Endothelial cell of umbilical vein (primary cell): Measurements from ENCODE around the gene ZNF827. TPM values are rescaled to one million over a fixed set of nuclear protein-coding genes. Genes with fewer than 3 reads are reported as not detected.

Experiments used
- BruUV-seq: library from RNA; stranded (reverse); fragments of 400-500 nt; replicated peaks from 2 replicates; lab custom pipeline; 2021; lab: Mats Ljungman, UMichigan
- CTCF ChIA-PET: fragments of 300-600, 350-600 bp; sonication (Branson Sonifier 250); formaldehyde crosslinking; loops from one replicate; lab custom pipeline; 2021; ENCODE audit warnings: antibody characterized with exemption, inconsistent platforms; lab: Charles Lee
- POLR2A ChIA-PET: fragments of 300-600, 350-600 bp; sonication (Branson Sonifier 250); formaldehyde crosslinking; loops from one replicate; lab custom pipeline; 2021; ENCODE audit warnings: antibody characterized with exemption, inconsistent platforms; lab: Charles Lee
- DNase-seq: peaks from one replicate; pipeline ENCODE4 v3.0.0-alpha.2; 2011; ENCODE audit warnings: low read depth, low spot score
- FAIRE-seq: peaks from 2 replicates; lab custom pipeline; 2011; peaks lifted over from hg19 to GRCh38; lab: Jason Lieb, UNC
- H2AFZ ChIP-seq: 2 replicates; pipeline ENCODE4 v1.6.0; 2012; ENCODE audit warnings: low read depth, low read length, control low read depth, inconsistent platforms
- H3K27ac ChIP-seq: 2 replicates; pipeline ENCODE4 v1.5.1; 2011; ENCODE audit warnings: low read depth, mild to moderate bottlenecking, control low read depth, low read length, moderate library complexity; ENCODE audit not compliant: insufficient read depth
- H3K27me3 ChIP-seq, 2 experiments: 2 replicates each; pipeline versions ENCODE4 v1.6.0 to v1.6.1; 2011; ENCODE audit warnings: low read length in 2 of 2, mixed read lengths in 1 of 2; ENCODE audit not compliant: control insufficient read depth in 2 of 2, insufficient read depth in 2 of 2
- H3K36me3 ChIP-seq, 2 experiments: 2 replicates in 1 of 2; 3 replicates in 1 of 2; pipeline ENCODE4 v1.5.1; 2011; ENCODE audit warnings: low read length in 2 of 2, mild to moderate bottlenecking in 1 of 2, moderate library complexity in 1 of 2; ENCODE audit not compliant: control insufficient read depth in 2 of 2, insufficient read depth in 2 of 2; ENCODE audit errors: extremely low read depth in 1 of 2
- H3K4me1 ChIP-seq: 3 replicates; pipeline ENCODE4 v1.5.1; 2011; ENCODE audit warnings: mild to moderate bottlenecking, low read length; ENCODE audit not compliant: control insufficient read depth, insufficient read depth; ENCODE audit errors: extremely low read depth
- H3K4me2 ChIP-seq: 2 replicates; pipeline ENCODE4 v1.6.1; 2011; ENCODE audit warnings: low read length, control low read depth, mixed read lengths; ENCODE audit not compliant: insufficient read depth
- H3K4me3 ChIP-seq, 3 experiments: fragments of 200-600 bp in 1 of 3; sonication (generic), shearing (Covaris generic) in 1 of 3; replicated peaks in 1 of 3; 2 replicates each; pipeline ENCODE4 v1.5.1; 2011 to 2016; ENCODE audit warnings: control low read depth in 3 of 3, low read length in 3 of 3, mild to moderate bottlenecking in 2 of 3, inconsistent platforms in 1 of 3, low read depth in 1 of 3, moderate library complexity in 1 of 3; ENCODE audit not compliant: insufficient read depth in 1 of 3
- H3K79me2 ChIP-seq: 2 replicates; pipeline ENCODE4 v1.6.0; 2012; ENCODE audit warnings: low read length, inconsistent platforms; ENCODE audit not compliant: control insufficient read depth, insufficient read depth
- H3K9ac ChIP-seq: replicated peaks from 2 replicates; pipeline ENCODE3; 2011; ENCODE audit warnings: low read length, control low read depth; ENCODE audit not compliant: insufficient read depth; ENCODE audit errors: extremely low read depth
- H3K9me1 ChIP-seq: replicated peaks from 3 replicates; pipeline ENCODE4 v1.6.0; 2011; ENCODE audit warnings: mild to moderate bottlenecking, low read length; ENCODE audit not compliant: control insufficient read depth, insufficient read depth; ENCODE audit errors: extremely low read depth
- H3K9me3 ChIP-seq: replicated peaks from 2 replicates; pipeline ENCODE4 v1.5.1; 2012; ENCODE audit warnings: low read length, inconsistent platforms; ENCODE audit not compliant: control insufficient read depth, insufficient read depth
- H4K20me1 ChIP-seq: replicated peaks from 2 replicates; pipeline ENCODE3; 2011; ENCODE audit warnings: mild to moderate bottlenecking, low read length; ENCODE audit not compliant: control insufficient read depth, insufficient read depth; ENCODE audit errors: extremely low read depth
- CTCF ChIP-seq, 2 donors: IDR thresholded peaks; 1 replicate in 1 of 2; 2 replicates in 1 of 2; pipeline ENCODE4 v1.5.1; 2011; ENCODE audit warnings: low read length in 2 of 2, mild to moderate bottlenecking in 2 of 2, moderate library complexity in 2 of 2, control low read depth in 1 of 2, inconsistent platforms in 1 of 2, low read depth in 1 of 2; ENCODE audit not compliant: insufficient read depth in 1 of 2; ENCODE audit errors: extremely low read depth in 1 of 2
- EZH2 ChIP-seq: IDR thresholded peaks from 2 replicates; pipeline ENCODE4 v1.6.1; 2012; ENCODE audit warnings: borderline replicate concordance, low read depth, mild to moderate bottlenecking, moderate library complexity, low read length, inconsistent platforms; ENCODE audit not compliant: severe bottlenecking
- FOS ChIP-seq: IDR thresholded peaks from 2 replicates; pipeline ENCODE4 v1.6.1; 2011; ENCODE audit warnings: mild to moderate bottlenecking, low read length, moderate library complexity, borderline replicate concordance; ENCODE audit not compliant: insufficient read depth
- GATA2 ChIP-seq: IDR thresholded peaks from 2 replicates; pipeline ENCODE4 v1.7.0; 2011; ENCODE audit warnings: low read depth, mild to moderate bottlenecking, moderate library complexity, mixed read lengths, low read length; ENCODE audit not compliant: insufficient read length, insufficient read depth
- JUN ChIP-seq: IDR thresholded peaks from 2 replicates; pipeline ENCODE4 v1.6.1; 2011; ENCODE audit warnings: borderline replicate concordance, low read depth; ENCODE audit not compliant: insufficient read length, insufficient read depth
- MAX ChIP-seq: IDR thresholded peaks from 2 replicates; pipeline ENCODE4 v1.6.1; 2011; ENCODE audit not compliant: insufficient read depth, insufficient read length
- MYC ChIP-seq: IDR thresholded peaks from one replicate; pipeline ENCODE4 v1.6.1; 2011; ENCODE audit warnings: mild to moderate bottlenecking, low read depth, low read length
- POLR2A ChIP-seq: IDR thresholded peaks from 2 replicates; pipeline ENCODE4 v1.6.1; 2012; ENCODE audit warnings: low read depth, mild to moderate bottlenecking, control low read depth, low read length
- POLR2AphosphoS5 ChIP-seq: IDR thresholded peaks from 2 replicates; pipeline ENCODE4 v1.6.1; 2012; ENCODE audit warnings: low read depth, mild to moderate bottlenecking, control low read depth, low read length, moderate library complexity; ENCODE audit not compliant: insufficient read depth
- dilution Hi-C: fragments of 300-500 bp; cut with MboI; formaldehyde crosslinking; loops from one replicate; pipeline ENCODE4 v1.15.0; 2019; ENCODE audit warnings: low sequenced_read_pairs; ENCODE audit not compliant: extremely low pct_ligation_motif_present
- intact Hi-C: fragments of 100-400 bp; cut with micrococcal nuclease; formaldehyde crosslinking; loops from one replicate; pipeline ENCODE4 v1.10.0; 2022
- polyA plus RNA-seq, 4 experiments: library from polyadenylated mRNA; depleted of rRNA in 3 of 4; stranded (reverse) in 3 of 4; unstranded in 1 of 4; fragments of >200 nt; gene quantifications; 2 replicates each; pipeline versions ENCODE4 v1.2.1 to v1.2.3, GENCODE V29; 2011 to 2012; ENCODE audit warnings: missing spikeins in 1 of 4
- total RNA-seq: library from RNA; stranded (reverse); gene quantifications from 2 replicates; pipeline ENCODE4 v1.2.3, GENCODE V29; 2021

Gene ZNF827
- total and polyA plus RNA-seq, 2 donors (not counting 3 experiments of a cell fraction or from before 2014, with no cell fraction given) = 16.9 to 23.7 TPM

GRCh38 chr4:145930592-145930991 is 8.0 kb downstream of the ZNF827 start:
- no peak overlapping the region for H3K27ac ChIP-seq
- dilution Hi-C loops (no loop called here), intact Hi-C loops (loop anchor here (10.0 kb wide), 1 partner anchor 594 kb away; the partner anchor contains the start of gene SLC10A7)
- peaks cover 38% of the 10 kb centered on the region for H3K79me2 ChIP-seq
- H2AFZ ChIP-seq = no peak overlapping the region
- H3K36me3 ChIP-seq = no peaks in the 10 kb centered on the region
- BruUV-seq = no TSS peak
- no peaks in the 10 kb centered on the region for H3K9me3 ChIP-seq
- no peaks in the 10 kb centered on the region for H4K20me1 ChIP-seq
- FAIRE-seq (no peak), DNase-seq (no peak)
- no peaks in the 10 kb centered on the region for H3K27me3 ChIP-seq
- H3K4me3 ChIP-seq = no peak overlapping the region
- no peak overlapping the region for H3K9ac ChIP-seq
- H3K9me1 ChIP-seq = no peaks in the 10 kb centered on the region
- H3K4me2 ChIP-seq = no peak overlapping the region
- TF ChIP-seq FOS (no peak), EZH2 (no peak), POLR2A (no peak), JUN (no peak), MAX (no peak), MYC (no peak), POLR2AphosphoS5 (no peak), CTCF (IDR thresholded peaks at IDR 0.05; ENCODE audit: extremely low read depth in 1 of 2, insufficient read depth in 1 of 2, low read depth in 1 of 2, low read length in 2 of 2) (no peak), GATA2 (no peak)
- CTCF ChIA-PET = interaction anchor here (0.8 to 2.6 kb wide), 5 partner anchors 10 to 714 kb away, joined by 3 to 16 read pairs (median 4); no protein-coding TSS in a partner anchor
- POLR2A ChIA-PET = no interaction called here
- peaks cover 5% of the 10 kb centered on the region for H3K4me1 ChIP-seq
